T1000 (cell line): Measurements from ENCODE around the gene ATP13A2.

Experiments
- DNase-seq: peaks from one replicate; lab custom pipeline; 2025; ENCODE audit warnings: mixed read lengths; lab: John Stamatoyannopoulos, UW

Gene ATP13A2

GRCh38 chr1:17011439-17012307, at the start of gene ATP13A2:
Gene ATP13A2 (minus strand): TSS chr1:17011928. CDS start chr1:17011738, 190 bp downstream.
- DNase-seq = peak; percentile 48

GRCh38 chr1:17061486-17061885, 49.8 kb upstream of the ATP13A2 start:
- DNase-seq = no peak

- DNase-seq = no peak
Measured at GRCh38 chr1:17060306-17060749, 48.6 kb upstream of the ATP13A2 start.

GRCh38 chr1:17059391-17060305, 47.9 kb upstream of the ATP13A2 start:
- no peak for DNase-seq

- no peak for DNase-seq
Measured at GRCh38 chr1:17056551-17056950, 44.8 kb upstream of the ATP13A2 start.

- DNase-seq = no peak
Measured at GRCh38 chr1:17055801-17056200, 44.1 kb upstream of the ATP13A2 start.

GRCh38 chr1:17053685-17054410, 42.1 kb upstream of the ATP13A2 start, which contains the start of gene SDHB:
Gene SDHB (minus strand): TSS chr1:17054032. CDS start chr1:17054019, 13 bp downstream.
- peak; percentile 99 for DNase-seq

GRCh38 chr1:17053086-17053684, 41.5 kb upstream of the ATP13A2 start:
- DNase-seq = no peak

GRCh38 chr1:17052641-17053040, 40.9 kb upstream of the ATP13A2 start:
- no peak for DNase-seq

- DNase-seq = no peak
Measured at GRCh38 chr1:17052038-17052437, 40.3 kb upstream of the ATP13A2 start.

- no peak for DNase-seq
Measured at GRCh38 chr1:17047924-17048323, 36.2 kb upstream of the ATP13A2 start.

- no peak for DNase-seq
Measured at GRCh38 chr1:17046334-17046657, 34.6 kb upstream of the ATP13A2 start.

GRCh38 chr1:17045634-17046333, 34.1 kb upstream of the ATP13A2 start:
- DNase-seq = no peak

GRCh38 chr1:17045150-17045549, 33.4 kb upstream of the ATP13A2 start:
- no peak for DNase-seq

GRCh38 chr1:17043676-17044075, 31.9 kb upstream of the ATP13A2 start:
- no peak for DNase-seq

GRCh38 chr1:17040135-17040534, 28.4 kb upstream of the ATP13A2 start:
- no peak for DNase-seq

GRCh38 chr1:17039522-17039921, 27.8 kb upstream of the ATP13A2 start:
- DNase-seq = no peak

GRCh38 chr1:17033481-17033880, 21.8 kb upstream of the ATP13A2 start:
- no peak for DNase-seq

- no peak for DNase-seq
Measured at GRCh38 chr1:17032741-17033140, 21.0 kb upstream of the ATP13A2 start.

- no peak for DNase-seq
Measured at GRCh38 chr1:17031436-17031835, 19.7 kb upstream of the ATP13A2 start.

- DNase-seq = no peak
Measured at GRCh38 chr1:17030206-17030605, 18.5 kb upstream of the ATP13A2 start.
